Suprapubic skin (tissue), 4 donors: ENCODE data around the gene FAM177B. TPM values are rescaled to one million over a fixed set of nuclear protein-coding genes. Genes with fewer than 3 reads are reported as not detected.

Experiments
- DNase-seq, 2 donors: peaks; one replicate each; pipeline ENCODE4 v3.0.0-alpha.2; 2019; ENCODE audit warnings: low spot score in 2 of 2
- H3K27ac ChIP-seq: fragments of 200-600 bp; sonication (generic); one replicate; pipeline ENCODE4 v1.5.1; 2019
- H3K27me3 ChIP-seq: fragments of 200-600 bp; sonication (generic); one replicate; pipeline ENCODE4 v1.5.1; 2019
- H3K36me3 ChIP-seq: fragments of 200-600 bp; sonication (generic); one replicate; pipeline ENCODE4 v1.5.1; 2019
- H3K4me1 ChIP-seq: fragments of 200-600 bp; sonication (generic); one replicate; pipeline ENCODE4 v1.5.1; 2019
- H3K4me3 ChIP-seq: fragments of 200-600 bp; sonication (generic); one replicate; pipeline ENCODE4 v1.5.1; 2019; ENCODE audit warnings: mild to moderate bottlenecking
- H3K9me3 ChIP-seq: fragments of 200-600 bp; sonication (generic); one replicate; pipeline ENCODE4 v1.5.1; 2019
- EP300 ChIP-seq: sonication (generic); formaldehyde crosslinking; IDR thresholded peaks from one replicate; pipeline ENCODE4 v1.6.1; 2017; ENCODE audit warnings: antibody characterized with exemption
- POLR2A ChIP-seq, 2 donors: fragments of 450-650 bp; IDR thresholded peaks; one replicate each; pipeline ENCODE4 v1.6.1; 2017; ENCODE audit warnings: antibody characterized with exemption in 2 of 2, mild to moderate bottlenecking in 2 of 2, moderate library complexity in 2 of 2
- POLR2AphosphoS5 ChIP-seq, 3 donors: sonication (generic); formaldehyde crosslinking; IDR thresholded peaks; one replicate each; pipeline ENCODE4 v1.6.1; 2017; ENCODE audit warnings: antibody characterized with exemption in 3 of 3
- WGBS: methylation state at CpG from one replicate; pipeline ENCODE4 v1.1.5; 2018; 5-methylcytosine and 5-hydroxymethylcytosine counted together
- total RNA-seq, 4 donors: library from RNA; depleted of rRNA; stranded (reverse); fragments of >200 nt; gene quantifications; one replicate each; pipeline ENCODE4 v1.1.0, GENCODE V29; 2016
- TF ChIP-seq, protein P1 (sequence below), 2 donors: fragments of 200-600 bp in 1 of 2; fragments of 450-650 bp in 1 of 2; sonication (generic) in 1 of 2; IDR thresholded peaks; one replicate each; pipeline ENCODE4 v1.5.1; 2016 to 2019; ENCODE audit warnings: antibody characterized with exemption in 2 of 2, mild to moderate bottlenecking in 1 of 2, moderate library complexity in 1 of 2

The FAM177B gene
- total RNA-seq, 4 donors from 2014 or later = 2.0 TPM; not detected in 3

DNA sequence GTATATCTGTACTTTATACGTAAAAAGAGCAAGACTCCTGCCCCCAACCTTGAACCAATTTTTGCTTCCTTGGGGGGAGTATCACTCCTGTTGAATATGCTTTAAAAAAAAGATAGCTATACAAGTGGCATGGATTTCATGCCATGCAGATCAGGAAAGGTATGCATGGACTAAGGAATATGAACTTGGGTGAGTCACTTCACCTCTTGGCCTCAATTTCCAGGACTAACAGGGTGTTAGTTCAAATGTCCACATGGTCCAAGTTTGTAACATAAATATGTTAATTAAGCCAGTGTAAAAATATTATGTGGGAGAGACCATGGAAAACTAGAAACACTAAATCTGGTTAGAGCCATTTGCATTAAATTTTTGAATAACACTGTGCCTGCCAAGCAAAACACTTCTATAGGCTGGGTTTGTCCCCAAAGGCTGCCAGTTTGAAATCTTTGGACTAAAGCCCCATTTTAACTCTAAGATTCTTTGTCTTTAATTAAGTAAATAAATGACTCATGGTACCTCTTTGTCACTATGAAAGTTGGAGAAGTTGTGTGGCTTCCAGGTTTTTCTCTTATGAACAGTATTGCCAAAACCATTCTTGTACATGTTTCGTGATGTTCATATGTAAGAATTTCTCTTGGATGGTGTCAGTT lies 33.1 kb downstream of the FAM177B start:
- H3K27me3 ChIP-seq = no peaks in the 10 kb centered on the region
- TF ChIP-seq EP300 (no peak), POLR2A (IDR thresholded peaks at IDR 0.05) (no peak), POLR2AphosphoS5 (IDR thresholded peaks at IDR 0.05) (no peak)
- TF ChIP-seq, protein P1, sequence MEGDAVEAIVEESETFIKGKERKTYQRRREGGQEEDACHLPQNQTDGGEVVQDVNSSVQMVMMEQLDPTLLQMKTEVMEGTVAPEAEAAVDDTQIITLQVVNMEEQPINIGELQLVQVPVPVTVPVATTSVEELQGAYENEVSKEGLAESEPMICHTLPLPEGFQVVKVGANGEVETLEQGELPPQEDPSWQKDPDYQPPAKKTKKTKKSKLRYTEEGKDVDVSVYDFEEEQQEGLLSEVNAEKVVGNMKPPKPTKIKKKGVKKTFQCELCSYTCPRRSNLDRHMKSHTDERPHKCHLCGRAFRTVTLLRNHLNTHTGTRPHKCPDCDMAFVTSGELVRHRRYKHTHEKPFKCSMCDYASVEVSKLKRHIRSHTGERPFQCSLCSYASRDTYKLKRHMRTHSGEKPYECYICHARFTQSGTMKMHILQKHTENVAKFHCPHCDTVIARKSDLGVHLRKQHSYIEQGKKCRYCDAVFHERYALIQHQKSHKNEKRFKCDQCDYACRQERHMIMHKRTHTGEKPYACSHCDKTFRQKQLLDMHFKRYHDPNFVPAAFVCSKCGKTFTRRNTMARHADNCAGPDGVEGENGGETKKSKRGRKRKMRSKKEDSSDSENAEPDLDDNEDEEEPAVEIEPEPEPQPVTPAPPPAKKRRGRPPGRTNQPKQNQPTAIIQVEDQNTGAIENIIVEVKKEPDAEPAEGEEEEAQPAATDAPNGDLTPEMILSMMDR (IDR thresholded peaks at IDR 0.05) = no peak
- no peaks in the 10 kb centered on the region for H3K9me3 ChIP-seq
- no peaks in the 10 kb centered on the region for H3K36me3 ChIP-seq
- DNase-seq = no peak
- H3K4me3 ChIP-seq = no peak overlapping the region
- H3K4me1 ChIP-seq = peaks cover 7% of the 10 kb centered on the region
- 78% methylated on average over 2 of the region's 2 CpGs for WGBS
- no peak overlapping the region for H3K27ac ChIP-seq

DNA sequence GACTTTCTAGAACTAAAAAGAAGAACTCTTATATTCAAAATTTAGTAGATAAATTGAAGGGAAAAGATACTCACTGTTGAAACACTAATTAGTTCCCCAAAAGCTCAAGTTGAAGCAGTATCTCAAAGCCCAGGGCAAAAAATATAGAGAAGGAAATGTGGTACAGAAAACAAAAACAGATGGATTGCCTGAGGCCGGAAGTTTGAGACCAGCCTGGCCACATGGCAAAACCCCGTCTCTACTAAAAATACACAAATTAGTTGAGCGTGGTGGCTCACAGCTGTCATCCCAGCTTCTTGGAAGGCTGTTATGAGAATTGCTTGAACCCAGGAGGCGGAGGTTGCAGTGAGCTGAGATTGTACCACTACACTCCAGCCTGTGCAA lies 36.0 kb downstream of the FAM177B start:
- Histone ChIP-seq H3K27me3 (no peaks in the 10 kb centered on the region), H3K4me3 (no peak overlapping the region), H3K36me3 (no peaks in the 10 kb centered on the region), H3K27ac (peak overlapping the region; percentile 39), H3K9me3 (no peaks in the 10 kb centered on the region), H3K4me1 (peaks cover 10% of the 10 kb centered on the region)
- WGBS = 37% methylated on average over 4 of the region's 4 CpGs
- TF ChIP-seq EP300 = no peak
- TF ChIP-seq POLR2AphosphoS5 (IDR thresholded peaks at IDR 0.05) = no peak
- TF ChIP-seq POLR2A (IDR thresholded peaks at IDR 0.05) = no peak
- TF ChIP-seq, protein P1 (IDR thresholded peaks at IDR 0.05) = no peak
- DNase-seq = no peak

DNA sequence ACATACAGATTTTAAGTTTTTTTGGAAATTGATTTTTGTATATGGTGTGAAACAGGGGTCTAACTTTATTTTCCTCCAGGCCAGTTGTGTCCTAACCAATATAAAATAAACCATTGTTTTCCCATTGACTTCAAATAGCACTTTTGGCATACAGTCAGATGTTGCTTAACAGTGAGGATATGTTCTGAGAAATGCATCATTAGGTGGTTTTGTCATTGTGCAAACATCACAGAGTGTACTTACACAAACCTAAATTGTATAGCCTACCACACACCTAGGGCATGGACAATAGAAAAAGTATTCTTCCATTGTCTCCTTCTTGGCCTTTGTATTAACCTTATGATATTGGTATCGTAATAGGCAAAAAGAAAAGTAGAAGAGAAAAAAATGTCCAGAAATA lies 40.5 kb downstream of the FAM177B start:
- Histone ChIP-seq H3K9me3 (no peaks in the 10 kb centered on the region), H3K27ac (no peak overlapping the region), H3K4me3 (no peak overlapping the region), H3K4me1 (peaks cover 7% of the 10 kb centered on the region), H3K36me3 (no peaks in the 10 kb centered on the region), H3K27me3 (no peaks in the 10 kb centered on the region)
- 82% methylated on average over 1 of the region's 1 CpG for WGBS
- DNase-seq = no peak
- TF ChIP-seq, protein P1 (IDR thresholded peaks at IDR 0.05) = no peak
- TF ChIP-seq EP300 (peak; percentile 9), POLR2A (IDR thresholded peaks at IDR 0.05) (no peak), POLR2AphosphoS5 (IDR thresholded peaks at IDR 0.05) (no peak)

GRCh38 chr1:222777977-222778376 lies 41.0 kb downstream of the FAM177B start:
- Histone ChIP-seq H3K4me3 (no peak overlapping the region), H3K27ac (no peak overlapping the region), H3K27me3 (no peaks in the 10 kb centered on the region), H3K9me3 (no peaks in the 10 kb centered on the region), H3K4me1 (peaks cover 4% of the 10 kb centered on the region), H3K36me3 (no peaks in the 10 kb centered on the region)
- DNase-seq = no peak
- WGBS = 43% methylated on average over 2 of the region's 2 CpGs
- TF ChIP-seq EP300 = no peak
- no peak for TF ChIP-seq POLR2AphosphoS5 (IDR thresholded peaks at IDR 0.05)
- no peak for TF ChIP-seq POLR2A (IDR thresholded peaks at IDR 0.05)
- TF ChIP-seq, protein P1 (IDR thresholded peaks at IDR 0.05) = no peak

GRCh38 chr1:222781251-222781650 lies 44.2 kb downstream of the FAM177B start:
- TF ChIP-seq EP300 = no peak
- TF ChIP-seq, protein P1 (IDR thresholded peaks at IDR 0.05) = no peak
- no peak for TF ChIP-seq POLR2A (IDR thresholded peaks at IDR 0.05)
- no peak for TF ChIP-seq POLR2AphosphoS5 (IDR thresholded peaks at IDR 0.05)
- Histone ChIP-seq H3K27me3 (no peaks in the 10 kb centered on the region), H3K27ac (no peak overlapping the region), H3K4me3 (no peak overlapping the region), H3K36me3 (no peaks in the 10 kb centered on the region), H3K9me3 (no peaks in the 10 kb centered on the region), H3K4me1 (peaks cover 17% of the 10 kb centered on the region)
- WGBS = 95% methylated on average over 4 of the region's 4 CpGs
- no peak for DNase-seq
